Measurements from ENCODE around the gene CCL11. TPM values are rescaled to one million over a fixed set of nuclear protein-coding genes. Genes with fewer than 3 reads are reported as not detected.

The CCL11 gene
- total RNA-seq, 1 experiment from 2014 or later: not detected

DNA sequence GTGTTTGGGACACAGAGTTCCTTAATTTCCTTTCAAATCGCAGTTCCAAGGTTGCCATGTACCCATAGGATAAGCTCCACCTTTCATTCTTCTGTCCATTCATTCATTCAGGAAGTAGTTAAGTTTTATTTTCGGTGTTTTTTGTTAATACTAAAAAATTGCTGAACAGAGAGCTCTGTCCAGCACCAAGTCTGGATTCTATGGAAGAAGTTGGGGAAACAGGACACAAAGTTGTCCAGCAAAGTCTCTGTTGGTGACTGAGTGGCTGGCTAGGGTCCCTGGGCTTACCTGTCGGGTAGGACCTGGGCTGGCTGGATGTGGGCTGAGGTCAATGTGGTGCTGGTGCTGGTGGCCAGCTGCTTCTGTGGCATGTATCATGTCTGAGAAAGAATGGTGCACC is 48.1 kb upstream of the CCL11 start:
- TF ChIP-seq NFATC4 (CRISPR knock-in tag; IDR thresholded peaks at IDR 0.05): no peak
- TF ChIP-seq TEAD1 (CRISPR knock-in tag; IDR thresholded peaks at IDR 0.05): no peak
- no peak for TF ChIP-seq KAT7 (CRISPR knock-in tag; IDR thresholded peaks at IDR 0.05; ENCODE audit: borderline replicate concordance)
- TF ChIP-seq NFE2L1 (CRISPR knock-in tag; IDR thresholded peaks at IDR 0.05): no peak
- TF ChIP-seq FOXK1 (CRISPR knock-in tag; IDR thresholded peaks at IDR 0.05): no peak
- TF ChIP-seq RELA (CRISPR knock-in tag; IDR thresholded peaks at IDR 0.05; ENCODE audit: borderline replicate concordance): no peak
- no peak for TF ChIP-seq TCF7 (CRISPR knock-in tag; IDR thresholded peaks at IDR 0.05; ENCODE audit: low read depth)
- Mint-ChIP-seq H3K4me1 (peaks cover 31% of the 10 kb centered on the region), H3K36me3 (no peaks in the 10 kb centered on the region), H3K27ac (no peak overlapping the region), H3K9me3 (no peaks in the 10 kb centered on the region), H3K4me3 (no peak overlapping the region), H3K27me3 (ENCODE audit: low read depth) (no peaks in the 10 kb centered on the region; the same call in 1 of the 2 replicates)
- DNase-seq (ENCODE audit: low spot score) (no peak), ATAC-seq (no peak)
- ChIA-PET CTCF (interaction anchor here (1.3 kb wide), 1 partner anchor 124 kb away, joined by 6 read pairs; no protein-coding TSS in a partner anchor), POLR2A (interaction anchor here (1.5 kb wide), 1 partner anchor 15 kb away, joined by 4 read pairs; no protein-coding TSS in a partner anchor)

DNA sequence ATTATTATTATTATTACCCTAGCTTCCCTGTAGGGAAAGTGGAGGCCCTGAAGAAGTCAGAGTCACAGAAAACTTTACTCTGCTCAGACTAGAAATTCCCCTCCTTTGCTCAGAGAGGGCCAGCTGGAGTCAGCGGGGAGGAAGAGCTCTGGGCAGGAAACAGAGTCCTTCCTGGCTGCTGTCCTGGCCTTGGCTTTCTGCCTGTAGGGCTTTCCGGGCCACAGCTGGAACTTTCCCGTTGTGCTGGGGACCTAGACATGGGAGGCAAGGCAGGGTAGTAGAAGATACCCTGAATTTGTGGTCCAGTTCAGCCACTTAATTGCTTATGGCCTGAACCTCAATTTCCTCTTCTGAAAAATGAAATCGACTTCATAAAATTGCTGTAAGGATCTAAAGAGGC is 44.5 kb upstream of the CCL11 start:
- H3K36me3 Mint-ChIP-seq: no peaks in the 10 kb centered on the region
- peaks cover 17% of the 10 kb centered on the region for H3K4me1 Mint-ChIP-seq
- TF ChIP-seq, protein P1, sequence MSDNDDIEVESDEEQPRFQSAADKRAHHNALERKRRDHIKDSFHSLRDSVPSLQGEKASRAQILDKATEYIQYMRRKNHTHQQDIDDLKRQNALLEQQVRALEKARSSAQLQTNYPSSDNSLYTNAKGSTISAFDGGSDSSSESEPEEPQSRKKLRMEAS (CRISPR knock-in tag; IDR thresholded peaks at IDR 0.05): no peak
- TF ChIP-seq, protein P2, sequence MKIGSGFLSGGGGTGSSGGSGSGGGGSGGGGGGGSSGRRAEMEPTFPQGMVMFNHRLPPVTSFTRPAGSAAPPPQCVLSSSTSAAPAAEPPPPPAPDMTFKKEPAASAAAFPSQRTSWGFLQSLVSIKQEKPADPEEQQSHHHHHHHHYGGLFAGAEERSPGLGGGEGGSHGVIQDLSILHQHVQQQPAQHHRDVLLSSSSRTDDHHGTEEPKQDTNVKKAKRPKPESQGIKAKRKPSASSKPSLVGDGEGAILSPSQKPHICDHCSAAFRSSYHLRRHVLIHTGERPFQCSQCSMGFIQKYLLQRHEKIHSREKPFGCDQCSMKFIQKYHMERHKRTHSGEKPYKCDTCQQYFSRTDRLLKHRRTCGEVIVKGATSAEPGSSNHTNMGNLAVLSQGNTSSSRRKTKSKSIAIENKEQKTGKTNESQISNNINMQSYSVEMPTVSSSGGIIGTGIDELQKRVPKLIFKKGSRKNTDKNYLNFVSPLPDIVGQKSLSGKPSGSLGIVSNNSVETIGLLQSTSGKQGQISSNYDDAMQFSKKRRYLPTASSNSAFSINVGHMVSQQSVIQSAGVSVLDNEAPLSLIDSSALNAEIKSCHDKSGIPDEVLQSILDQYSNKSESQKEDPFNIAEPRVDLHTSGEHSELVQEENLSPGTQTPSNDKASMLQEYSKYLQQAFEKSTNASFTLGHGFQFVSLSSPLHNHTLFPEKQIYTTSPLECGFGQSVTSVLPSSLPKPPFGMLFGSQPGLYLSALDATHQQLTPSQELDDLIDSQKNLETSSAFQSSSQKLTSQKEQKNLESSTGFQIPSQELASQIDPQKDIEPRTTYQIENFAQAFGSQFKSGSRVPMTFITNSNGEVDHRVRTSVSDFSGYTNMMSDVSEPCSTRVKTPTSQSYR (CRISPR knock-in tag; IDR thresholded peaks at IDR 0.05): no peak
- no peak for TF ChIP-seq CBFB (CRISPR knock-in tag; IDR thresholded peaks at IDR 0.05; ENCODE audit: low read depth)
- TF ChIP-seq, protein P3, sequence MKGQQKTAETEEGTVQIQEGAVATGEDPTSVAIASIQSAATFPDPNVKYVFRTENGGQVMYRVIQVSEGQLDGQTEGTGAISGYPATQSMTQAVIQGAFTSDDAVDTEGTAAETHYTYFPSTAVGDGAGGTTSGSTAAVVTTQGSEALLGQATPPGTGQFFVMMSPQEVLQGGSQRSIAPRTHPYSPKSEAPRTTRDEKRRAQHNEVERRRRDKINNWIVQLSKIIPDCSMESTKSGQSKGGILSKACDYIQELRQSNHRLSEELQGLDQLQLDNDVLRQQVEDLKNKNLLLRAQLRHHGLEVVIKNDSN (CRISPR knock-in tag; IDR thresholded peaks at IDR 0.05): no peak
- no peak for TF ChIP-seq ESRRA (CRISPR knock-in tag; IDR thresholded peaks at IDR 0.05; ENCODE audit: borderline replicate concordance)
- no peak for TF ChIP-seq HMGA2 (CRISPR knock-in tag; IDR thresholded peaks at IDR 0.05)
- no peak for TF ChIP-seq ZNF121 (CRISPR knock-in tag; IDR thresholded peaks at IDR 0.05)
- TF ChIP-seq NR3C1 (CRISPR knock-in tag; conservative IDR thresholded peaks at IDR 0.05; ENCODE audit: low read depth): no peak
- TF ChIP-seq SOX15 (CRISPR knock-in tag; IDR thresholded peaks at IDR 0.05): no peak
- TF ChIP-seq EMX1 (CRISPR knock-in tag; IDR thresholded peaks at IDR 0.05): no peak
- TF ChIP-seq GTF2I (CRISPR knock-in tag; conservative IDR thresholded peaks at IDR 0.05): no peak
- TF ChIP-seq, protein P4, sequence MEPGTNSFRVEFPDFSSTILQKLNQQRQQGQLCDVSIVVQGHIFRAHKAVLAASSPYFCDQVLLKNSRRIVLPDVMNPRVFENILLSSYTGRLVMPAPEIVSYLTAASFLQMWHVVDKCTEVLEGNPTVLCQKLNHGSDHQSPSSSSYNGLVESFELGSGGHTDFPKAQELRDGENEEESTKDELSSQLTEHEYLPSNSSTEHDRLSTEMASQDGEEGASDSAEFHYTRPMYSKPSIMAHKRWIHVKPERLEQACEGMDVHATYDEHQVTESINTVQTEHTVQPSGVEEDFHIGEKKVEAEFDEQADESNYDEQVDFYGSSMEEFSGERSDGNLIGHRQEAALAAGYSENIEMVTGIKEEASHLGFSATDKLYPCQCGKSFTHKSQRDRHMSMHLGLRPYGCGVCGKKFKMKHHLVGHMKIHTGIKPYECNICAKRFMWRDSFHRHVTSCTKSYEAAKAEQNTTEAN (CRISPR knock-in tag; IDR thresholded peaks at IDR 0.05): no peak
- no peak for TF ChIP-seq FOXP1 (CRISPR knock-in tag; IDR thresholded peaks at IDR 0.05; ENCODE audit: borderline replicate concordance)
- no peaks in the 10 kb centered on the region for H3K9me3 Mint-ChIP-seq
- no peak overlapping the region for H3K27ac Mint-ChIP-seq
- no peaks in the 10 kb centered on the region; the same call in 1 of the 2 replicates for H3K27me3 Mint-ChIP-seq (ENCODE audit: low read depth)
- ATAC-seq (no peak; the same call in 1 of the 2 replicates), DNase-seq (ENCODE audit: low spot score) (no peak)
- POLR2A ChIA-PET: interaction anchor here (0.6 kb wide), 1 partner anchor 14 kb away, joined by 4 read pairs; no protein-coding TSS in a partner anchor
- no peak overlapping the region for H3K4me3 Mint-ChIP-seq
- CTCF ChIA-PET: interaction anchor here (0.6 to 2.1 kb wide), 2 partner anchors 22 to 120 kb away, joined by 3 to 10 read pairs; no protein-coding TSS in a partner anchor

All from WTC11 (cell line).